ENCODE data around the gene HOGA1. TPM values are rescaled to one million over a fixed set of nuclear protein-coding genes. Genes with fewer than 3 reads are reported as not detected.
A peak's percentile ranks its signal among the peaks of the same experiment; 100 is the strongest.

Gene HOGA1
- total and polyA plus RNA-seq, 12 donors, result 2.1 to 30.8 (median 13.0) TPM

GRCh38 chr10:97650726-97651125, 66.5 kb downstream of the HOGA1 start:
- H3K36me3 ChIP-seq (replicated peaks in 1 of 2), result peaks cover 0 to 37% of the 10 kb centered on the region in 2 donors
- WGBS, 4 donors, result 71 to 83% (median 77%) methylated on average over 3 of the region's 3 CpGs
- H3K4me3 ChIP-seq, result no peak overlapping the region
- H3K9me3 ChIP-seq (replicated peaks in 1 of 3), result no peaks in the 10 kb centered on the region
- H3K4me1 ChIP-seq (replicated peaks in 1 of 2), result peaks cover 25 to 51% of the 10 kb centered on the region in 2 donors
- TF ChIP-seq CTCF (IDR thresholded peaks at IDR 0.05) (no peak), POLR2A (IDR thresholded peaks at IDR 0.05) (no peak)
- DNase-seq, result peak in 1 of 7 donors; percentile 10
- peak overlapping the region in 2 of 5 donors; percentile 64 to 88 for H3K27ac ChIP-seq
- intact Hi-C loops (cut with DNase I), result no loop called here
- no peaks in the 10 kb centered on the region for H3K27me3 ChIP-seq

- Histone ChIP-seq H3K4me3 (no peak overlapping the region), H3K27ac (no peak overlapping the region), H3K9me3 (replicated peaks in 1 of 3) (no peaks in the 10 kb centered on the region), H3K36me3 (replicated peaks in 1 of 2) (peaks cover 0 to 46% of the 10 kb centered on the region in 2 donors), H3K27me3 (no peaks in the 10 kb centered on the region), H3K4me1 (replicated peaks in 1 of 2) (peaks cover 25 to 50% of the 10 kb centered on the region in 2 donors)
- intact Hi-C loops (cut with DNase I), result no loop called here
- no peak for DNase-seq
- TF ChIP-seq POLR2A (IDR thresholded peaks at IDR 0.05) (no peak), CTCF (IDR thresholded peaks at IDR 0.05) (no peak)
- WGBS, 4 donors, result 91 to 97% (median 95%) methylated on average over 2 to 3 of the region's 3 CpGs
These were observed 67.6 kb downstream of the HOGA1 start for GRCh38 chr10:97651773-97652172.

GRCh38 chr10:97656777-97657176, 72.6 kb downstream of the HOGA1 start:
- TF ChIP-seq POLR2A (IDR thresholded peaks at IDR 0.05) (no peak), CTCF (IDR thresholded peaks at IDR 0.05) (no peak)
- DNase-seq, result no peak
- WGBS, 4 donors, result 82 to 94% (median 88%) methylated on average over 5 of the region's 5 CpGs
- H3K4me3 ChIP-seq, result no peak overlapping the region
- peaks cover 0 to 62% of the 10 kb centered on the region in 2 donors for H3K36me3 ChIP-seq (replicated peaks in 1 of 2)
- H3K9me3 ChIP-seq (replicated peaks in 1 of 3), result no peaks in the 10 kb centered on the region
- H3K27me3 ChIP-seq, result no peaks in the 10 kb centered on the region
- intact Hi-C loops (cut with DNase I), result no loop called here
- no peak overlapping the region for H3K27ac ChIP-seq
- peaks cover 0 to 4% of the 10 kb centered on the region in 2 donors for H3K4me1 ChIP-seq (replicated peaks in 1 of 2)

GRCh38 chr10:97659589-97659988, 75.4 kb downstream of the HOGA1 start:
- H3K36me3 ChIP-seq (replicated peaks in 1 of 2), result peaks cover 0 to 54% of the 10 kb centered on the region in 2 donors
- 62 to 75% (median 71%) methylated on average over 1 of the region's 1 CpG for WGBS, 4 donors
- H3K27me3 ChIP-seq, result no peaks in the 10 kb centered on the region
- TF ChIP-seq CTCF (IDR thresholded peaks at IDR 0.05) (no peak), POLR2A (IDR thresholded peaks at IDR 0.05) (no peak)
- H3K27ac ChIP-seq, result no peak overlapping the region
- H3K9me3 ChIP-seq (replicated peaks in 1 of 3), result no peaks in the 10 kb centered on the region
- no peak for DNase-seq
- peaks cover 0 to 8% of the 10 kb centered on the region in 2 donors for H3K4me1 ChIP-seq (replicated peaks in 1 of 2)
- no peak overlapping the region for H3K4me3 ChIP-seq
- intact Hi-C loops (cut with DNase I), result no loop called here

Other genes with a start within 250 kb of the HOGA1 start
- gene FRAT2, start 249.7 kb upstream of the HOGA1 start, total RNA-seq, result 10 to 100 TPM in 5 of 9 donors, 1 to 10 TPM in 4; 3.4 to 17.9 (median 10.0) TPM
- 1 to 10 TPM; 2.8 to 4.1 (median 3.3) TPM for gene FRAT2, start 249.7 kb upstream of the HOGA1 start, polyA plus RNA-seq
- gene RRP12, start 183.0 kb upstream of the HOGA1 start, total RNA-seq, result 10 to 100 TPM; 13.3 to 56.9 (median 27.5) TPM
- gene RRP12, start 183.0 kb upstream of the HOGA1 start, polyA plus RNA-seq, result 10 to 100 TPM; 27.2 to 42.9 (median 35.6) TPM
- gene PGAM1, start 158.2 kb upstream of the HOGA1 start, total RNA-seq, result 100 to 1,000 TPM; 307 to 578 (median 404) TPM
- gene PGAM1, start 158.2 kb upstream of the HOGA1 start, polyA plus RNA-seq, result 100 to 1,000 TPM in 1 of 3 donors, 10 to 100 TPM in 2; 55.4 to 627 (median 84.4) TPM
- gene EXOSC1, start 138.4 kb upstream of the HOGA1 start, total RNA-seq, result 10 to 100 TPM; 22.3 to 95.8 (median 32.7) TPM
- 10 to 100 TPM; 38.3 to 46.7 (median 38.5) TPM for gene EXOSC1, start 138.4 kb upstream of the HOGA1 start, polyA plus RNA-seq
- 10 to 100 TPM; 18.8 to 58.7 (median 24.7) TPM for gene ZDHHC16, start 138.2 kb upstream of the HOGA1 start, total RNA-seq
- gene ZDHHC16, start 138.2 kb upstream of the HOGA1 start, polyA plus RNA-seq, result 10 to 100 TPM; 30.9 to 41.1 (median 38.4) TPM
- gene MMS19, start 86.0 kb upstream of the HOGA1 start, total RNA-seq, result 100 to 1,000 TPM in 1 of 9 donors, 10 to 100 TPM in 8; 38.7 to 139 (median 61.0) TPM
- gene MMS19, start 86.0 kb upstream of the HOGA1 start, polyA plus RNA-seq, result 10 to 100 TPM; 46.8 to 79.8 (median 68.4) TPM
- 10 to 100 TPM in 8 of 9 donors, 1 to 10 TPM in 1; 7.9 to 24.2 (median 13.3) TPM for gene UBTD1, start 85.5 kb upstream of the HOGA1 start, total RNA-seq
- 10 to 100 TPM in 2 of 3 donors, 1 to 10 TPM in 1; 1.4 to 20.6 (median 17.4) TPM for gene UBTD1, start 85.5 kb upstream of the HOGA1 start, polyA plus RNA-seq
- 1 to 10 TPM in 5 of 9 donors, under 1 TPM in 2, not detected in 2; 0.67 to 2.9 (median 2.3) TPM for gene ANKRD2, start 11.6 kb upstream of the HOGA1 start, total RNA-seq
- gene ANKRD2, start 11.6 kb upstream of the HOGA1 start, polyA plus RNA-seq, result under 1 TPM; 0.24 to 0.81 (median 0.72) TPM
- gene C10orf62, start 5.3 kb downstream of the HOGA1 start, total RNA-seq, result 1 to 10 TPM in 3 of 9 donors, under 1 TPM in 3, not detected in 3; 0.47 to 2.3 (median 1.0) TPM
- gene C10orf62, start 5.3 kb downstream of the HOGA1 start, polyA plus RNA-seq, result 1 to 10 TPM in 1 of 3 donors, under 1 TPM in 2; 0.26 to 1.3 (median 0.44) TPM
- 10 to 100 TPM in 2 of 9 donors, 1 to 10 TPM in 7; 1.6 to 12.2 (median 7.9) TPM for gene MORN4, start 49.1 kb downstream of the HOGA1 start, total RNA-seq
- 10 to 100 TPM in 2 of 3 donors, 1 to 10 TPM in 1; 5.1 to 15.0 (median 11.7) TPM for gene MORN4, start 49.1 kb downstream of the HOGA1 start, polyA plus RNA-seq
- 10 to 100 TPM; 30.0 to 70.8 (median 41.6) TPM for gene PI4K2A, start 56.3 kb downstream of the HOGA1 start, total RNA-seq
- gene PI4K2A, start 56.3 kb downstream of the HOGA1 start, polyA plus RNA-seq, result 10 to 100 TPM; 17.8 to 69.8 (median 18.2) TPM
- gene AVPI1, start 102.9 kb downstream of the HOGA1 start, total RNA-seq, result 100 to 1,000 TPM in 1 of 9 donors, 10 to 100 TPM in 8; 13.1 to 158 (median 27.1) TPM
- 10 to 100 TPM; 15.4 to 19.7 (median 15.7) TPM for gene AVPI1, start 102.9 kb downstream of the HOGA1 start, polyA plus RNA-seq
- gene MARVELD1, start 129.3 kb downstream of the HOGA1 start, total RNA-seq, result 10 to 100 TPM in 4 of 9 donors, 1 to 10 TPM in 5; 4.2 to 23.5 (median 9.3) TPM
- 10 to 100 TPM in 2 of 3 donors, 1 to 10 TPM in 1; 6.3 to 11.7 (median 10.7) TPM for gene MARVELD1, start 129.3 kb downstream of the HOGA1 start, polyA plus RNA-seq
- 10 to 100 TPM; 26.7 to 45.3 (median 34.7) TPM for gene ZFYVE27, start 152.7 kb downstream of the HOGA1 start, total RNA-seq
- 10 to 100 TPM; 23.6 to 39.3 (median 31.7) TPM for gene ZFYVE27, start 152.7 kb downstream of the HOGA1 start, polyA plus RNA-seq
- 10 to 100 TPM in 2 of 9 donors, 1 to 10 TPM in 3, under 1 TPM in 4; 0.22 to 12.9 (median 1.4) TPM for gene SFRP5, start 187.6 kb downstream of the HOGA1 start, total RNA-seq
- gene SFRP5, start 187.6 kb downstream of the HOGA1 start, polyA plus RNA-seq, result 10 to 100 TPM in 1 of 3 donors, 1 to 10 TPM in 2; 8.0 to 43.4 (median 8.7) TPM

Measured in adrenal gland (tissue), 12 donors.